SK-N-MC (cell line): ENCODE results near the gene OPRL1.

Experiments
- EZH2 ChIP-seq: fragments of 200-600 bp; sonication (generic); IDR thresholded peaks from one replicate; pipeline ENCODE4 v1.6.1; 2017; ENCODE audit warnings: antibody characterized with exemption
- POLR2AphosphoS5 ChIP-seq: IDR thresholded peaks from 2 replicates; pipeline ENCODE4 v1.6.1; 2012; ENCODE audit warnings: mild to moderate bottlenecking, low read depth, low read length, borderline replicate concordance

DNA sequence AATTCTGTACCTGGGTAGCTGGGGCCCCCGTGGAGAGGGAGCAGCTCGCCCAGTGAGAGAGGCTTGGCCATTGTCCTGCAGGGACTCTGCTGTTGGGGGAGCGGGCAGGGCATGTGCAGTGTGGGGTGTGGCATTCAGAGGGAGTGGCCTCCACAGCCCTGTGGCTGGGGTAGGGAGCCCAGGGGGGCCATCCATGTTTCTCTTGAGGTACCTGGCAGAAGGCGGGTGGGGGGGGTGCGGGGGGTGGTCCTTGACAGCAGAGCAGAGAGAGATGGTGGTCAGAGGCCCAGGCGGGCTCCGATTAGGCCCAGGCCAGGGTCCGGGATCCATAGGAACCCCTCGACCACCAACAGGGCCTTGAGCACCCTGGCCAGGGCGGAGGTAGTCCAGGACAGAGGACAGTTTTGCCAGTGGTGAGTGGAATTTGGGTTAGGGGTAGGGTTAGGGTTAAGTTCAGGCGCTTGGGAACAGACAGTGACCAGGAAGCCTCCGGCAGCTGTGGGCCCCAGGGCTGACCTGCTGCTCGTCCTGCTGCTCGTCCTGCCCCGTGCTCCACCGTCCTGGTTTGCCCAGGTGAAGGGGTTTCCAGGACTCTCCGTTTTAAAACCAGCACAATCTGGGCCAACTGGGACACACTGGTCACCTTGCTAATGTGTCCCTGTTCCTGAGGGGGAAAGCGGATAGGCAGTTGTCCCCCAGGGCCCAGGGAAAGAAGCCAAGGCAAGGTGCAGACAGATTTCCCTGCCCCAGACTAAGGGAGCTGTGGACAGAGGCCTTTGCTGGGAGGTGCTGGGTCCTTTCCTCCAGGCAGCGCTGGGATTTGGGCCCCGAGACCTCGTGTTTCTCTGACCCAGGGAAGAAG, 59.5 kb downstream of the OPRL1 start:
- TF ChIP-seq EZH2 (no peak), POLR2AphosphoS5 (no peak)
